SK-N-SH treated with all-trans-retinoic acid at 6 μM for 48 hours (cell line): ENCODE data around the gene SREBF1.
A peak's percentile ranks its signal among the peaks of the same experiment; 100 is the strongest.

Experiments
- ATAC-seq: fragments of 200-7000 bp; cut with Tn5 transposase; 3 replicates; pipeline ENCODE4 v1.9.1; 2020; ENCODE audit warnings: mild to moderate bottlenecking, moderate library complexity
- ARNTL ChIP-seq: fragments of 450-650 bp; formaldehyde crosslinking; IDR thresholded peaks from 2 replicates; pipeline ENCODE4 v1.5.0; 2020; ENCODE audit warnings: low read depth, mild to moderate bottlenecking, moderate library complexity, borderline replicate concordance
- BACH2 ChIP-seq: fragments of 250-450 bp; sonication (Bioruptor Pico); IDR thresholded peaks from 2 replicates; pipeline ENCODE4 v1.9.0; 2021; ENCODE audit warnings: mild to moderate bottlenecking, borderline replicate concordance
- ESRRG ChIP-seq: fragments of 250-450 bp; sonication (Bioruptor Pico); IDR thresholded peaks from 2 replicates; pipeline ENCODE4 v1.6.1; 2021; ENCODE audit warnings: mild to moderate bottlenecking
- GLIS3 ChIP-seq: fragments of 250-450 bp; sonication (Bioruptor Pico); IDR thresholded peaks from 2 replicates; pipeline ENCODE4 v1.5.0; 2020; ENCODE audit warnings: mild to moderate bottlenecking, moderate library complexity
- ISL1 ChIP-seq: fragments of 250-450 bp; sonication (Bioruptor Pico); IDR thresholded peaks from 2 replicates; pipeline ENCODE4 v2.1.2; 2022; ENCODE audit warnings: mild to moderate bottlenecking, moderate library complexity
- PPARA ChIP-seq: fragments of 250-450 bp; sonication (Bioruptor Pico); IDR thresholded peaks from 2 replicates; pipeline ENCODE4 v1.5.0; 2020; ENCODE audit warnings: mild to moderate bottlenecking, borderline replicate concordance
- SNAI2 ChIP-seq: fragments of 250-450 bp; sonication (Bioruptor Pico); IDR thresholded peaks from 2 replicates; pipeline ENCODE4 v1.5.0; 2020; ENCODE audit warnings: mild to moderate bottlenecking, moderate library complexity
- TCF4 ChIP-seq: fragments of 250-450 bp; sonication (Bioruptor Pico); IDR thresholded peaks from 2 replicates; pipeline ENCODE4 v1.8.0; 2021; ENCODE audit warnings: mild to moderate bottlenecking, moderate library complexity, borderline replicate concordance
- TOX ChIP-seq: fragments of 250-450 bp; sonication (Bioruptor Pico); IDR thresholded peaks from 2 replicates; pipeline ENCODE4 v1.8.0; 2021; ENCODE audit warnings: mild to moderate bottlenecking, moderate library complexity, borderline replicate concordance
- ZC3H10 ChIP-seq: fragments of 250-450 bp; sonication (Bioruptor Pico); IDR thresholded peaks from 2 replicates; pipeline ENCODE4 v1.5.1; 2021; ENCODE audit warnings: mild to moderate bottlenecking, moderate library complexity
- ZFP3 ChIP-seq: fragments of 250-450 bp; sonication (Bioruptor Pico); IDR thresholded peaks from 2 replicates; pipeline ENCODE4 v1.5.0; 2020; ENCODE audit warnings: mild to moderate bottlenecking, moderate library complexity
- ZFP30 ChIP-seq: fragments of 450-650 bp; formaldehyde crosslinking; IDR thresholded peaks from 2 replicates; pipeline ENCODE4 v1.5.0; 2022; ENCODE audit warnings: mild to moderate bottlenecking, moderate library complexity
- ZNF565 ChIP-seq: fragments of 450-650 bp; formaldehyde crosslinking; conservative IDR thresholded peaks from 2 replicates; pipeline ENCODE4 v1.5.0; 2020; ENCODE audit warnings: low read depth, mild to moderate bottlenecking, moderate library complexity
- ZNF70 ChIP-seq: fragments of 450-650 bp; formaldehyde crosslinking; IDR thresholded peaks from 2 replicates; pipeline ENCODE4 v1.5.0; 2020; ENCODE audit warnings: mild to moderate bottlenecking, moderate library complexity
- TF ChIP-seq, protein P1 (sequence below): fragments of 250-450 bp; sonication (Bioruptor Pico); IDR thresholded peaks from 2 replicates; pipeline ENCODE4 v1.8.0; 2021; ENCODE audit warnings: low read depth, mild to moderate bottlenecking, moderate library complexity, borderline replicate concordance
- TF ChIP-seq, protein P2 (sequence below): fragments of 250-450 bp; sonication (Bioruptor Pico); IDR thresholded peaks from 2 replicates; pipeline ENCODE4 v1.5.1; 2021; ENCODE audit warnings: mild to moderate bottlenecking, moderate library complexity
- TF ChIP-seq, protein P3 (sequence below): fragments of 250-450 bp; sonication (Bioruptor Pico); IDR thresholded peaks from 2 replicates; pipeline ENCODE4 v1.5.0; 2020; ENCODE audit warnings: mild to moderate bottlenecking, moderate library complexity
- TF ChIP-seq, protein P4 (sequence below): fragments of 250-450 bp; sonication (Bioruptor Pico); IDR thresholded peaks from 2 replicates; pipeline ENCODE4 v1.8.0; 2020; ENCODE audit warnings: mild to moderate bottlenecking, moderate library complexity, borderline replicate concordance
- TF ChIP-seq, protein P5 (sequence below): fragments of 250-450 bp; sonication (Bioruptor Pico); IDR thresholded peaks from 2 replicates; pipeline ENCODE4 v1.5.1; 2020; ENCODE audit warnings: low read depth, mild to moderate bottlenecking, moderate library complexity

The SREBF1 gene

DNA sequence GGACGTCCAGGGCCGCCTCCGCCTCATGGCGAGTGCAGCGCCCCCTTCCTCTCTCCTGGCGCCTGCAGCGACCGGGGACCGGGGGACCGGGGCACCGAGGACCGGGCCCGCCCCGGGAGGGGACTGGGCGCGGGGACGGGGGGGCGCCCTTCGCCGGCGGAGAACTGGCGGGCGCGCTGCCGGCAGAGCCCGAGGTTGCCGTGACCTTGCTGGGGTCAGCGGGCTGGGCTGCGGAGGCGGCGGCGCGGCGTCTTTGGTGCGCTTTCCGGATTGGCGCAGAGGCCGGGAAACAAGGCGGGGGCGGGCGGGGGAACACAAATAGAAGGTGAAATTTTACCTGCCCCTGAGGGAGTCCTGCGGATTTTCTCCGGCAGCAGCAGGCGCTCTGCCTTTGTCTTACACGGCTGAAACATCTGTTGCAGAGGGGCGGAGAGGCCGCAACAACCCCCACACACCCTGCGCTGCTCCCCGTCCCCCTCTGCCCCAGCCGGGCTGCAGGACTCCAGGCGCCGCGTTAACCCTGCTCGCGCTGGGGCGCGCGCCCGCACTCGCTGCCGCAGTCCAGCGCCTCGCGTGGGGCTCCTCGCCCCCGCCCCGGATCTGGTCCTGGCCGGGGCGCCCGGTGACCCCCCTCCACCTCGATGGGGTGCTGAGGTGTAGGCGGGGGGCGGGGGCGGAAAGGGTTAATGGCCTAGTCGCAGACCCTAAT, 53.5 kb downstream of the SREBF1 start:
- TF ChIP-seq, protein P1, sequence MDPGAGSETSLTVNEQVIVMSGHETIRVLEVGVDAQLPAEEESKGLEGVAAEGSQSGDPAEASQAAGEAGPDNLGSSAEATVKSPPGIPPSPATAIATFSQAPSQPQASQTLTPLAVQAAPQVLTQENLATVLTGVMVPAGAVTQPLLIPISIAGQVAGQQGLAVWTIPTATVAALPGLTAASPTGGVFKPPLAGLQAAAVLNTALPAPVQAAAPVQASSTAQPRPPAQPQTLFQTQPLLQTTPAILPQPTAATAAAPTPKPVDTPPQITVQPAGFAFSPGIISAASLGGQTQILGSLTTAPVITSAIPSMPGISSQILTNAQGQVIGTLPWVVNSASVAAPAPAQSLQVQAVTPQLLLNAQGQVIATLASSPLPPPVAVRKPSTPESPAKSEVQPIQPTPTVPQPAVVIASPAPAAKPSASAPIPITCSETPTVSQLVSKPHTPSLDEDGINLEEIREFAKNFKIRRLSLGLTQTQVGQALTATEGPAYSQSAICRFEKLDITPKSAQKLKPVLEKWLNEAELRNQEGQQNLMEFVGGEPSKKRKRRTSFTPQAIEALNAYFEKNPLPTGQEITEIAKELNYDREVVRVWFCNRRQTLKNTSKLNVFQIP (CRISPR knock-in tag), result no peak
- TF ChIP-seq, protein P2, sequence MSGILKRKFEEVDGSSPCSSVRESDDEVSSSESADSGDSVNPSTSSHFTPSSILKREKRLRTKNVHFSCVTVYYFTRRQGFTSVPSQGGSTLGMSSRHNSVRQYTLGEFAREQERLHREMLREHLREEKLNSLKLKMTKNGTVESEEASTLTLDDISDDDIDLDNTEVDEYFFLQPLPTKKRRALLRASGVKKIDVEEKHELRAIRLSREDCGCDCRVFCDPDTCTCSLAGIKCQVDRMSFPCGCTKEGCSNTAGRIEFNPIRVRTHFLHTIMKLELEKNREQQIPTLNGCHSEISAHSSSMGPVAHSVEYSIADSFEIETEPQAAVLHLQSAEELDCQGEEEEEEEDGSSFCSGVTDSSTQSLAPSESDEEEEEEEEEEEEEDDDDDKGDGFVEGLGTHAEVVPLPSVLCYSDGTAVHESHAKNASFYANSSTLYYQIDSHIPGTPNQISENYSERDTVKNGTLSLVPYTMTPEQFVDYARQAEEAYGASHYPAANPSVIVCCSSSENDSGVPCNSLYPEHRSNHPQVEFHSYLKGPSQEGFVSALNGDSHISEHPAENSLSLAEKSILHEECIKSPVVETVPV (CRISPR knock-in tag), result no peak
- TF ChIP-seq ARNTL (CRISPR knock-in tag), result no peak
- TF ChIP-seq, protein P3, sequence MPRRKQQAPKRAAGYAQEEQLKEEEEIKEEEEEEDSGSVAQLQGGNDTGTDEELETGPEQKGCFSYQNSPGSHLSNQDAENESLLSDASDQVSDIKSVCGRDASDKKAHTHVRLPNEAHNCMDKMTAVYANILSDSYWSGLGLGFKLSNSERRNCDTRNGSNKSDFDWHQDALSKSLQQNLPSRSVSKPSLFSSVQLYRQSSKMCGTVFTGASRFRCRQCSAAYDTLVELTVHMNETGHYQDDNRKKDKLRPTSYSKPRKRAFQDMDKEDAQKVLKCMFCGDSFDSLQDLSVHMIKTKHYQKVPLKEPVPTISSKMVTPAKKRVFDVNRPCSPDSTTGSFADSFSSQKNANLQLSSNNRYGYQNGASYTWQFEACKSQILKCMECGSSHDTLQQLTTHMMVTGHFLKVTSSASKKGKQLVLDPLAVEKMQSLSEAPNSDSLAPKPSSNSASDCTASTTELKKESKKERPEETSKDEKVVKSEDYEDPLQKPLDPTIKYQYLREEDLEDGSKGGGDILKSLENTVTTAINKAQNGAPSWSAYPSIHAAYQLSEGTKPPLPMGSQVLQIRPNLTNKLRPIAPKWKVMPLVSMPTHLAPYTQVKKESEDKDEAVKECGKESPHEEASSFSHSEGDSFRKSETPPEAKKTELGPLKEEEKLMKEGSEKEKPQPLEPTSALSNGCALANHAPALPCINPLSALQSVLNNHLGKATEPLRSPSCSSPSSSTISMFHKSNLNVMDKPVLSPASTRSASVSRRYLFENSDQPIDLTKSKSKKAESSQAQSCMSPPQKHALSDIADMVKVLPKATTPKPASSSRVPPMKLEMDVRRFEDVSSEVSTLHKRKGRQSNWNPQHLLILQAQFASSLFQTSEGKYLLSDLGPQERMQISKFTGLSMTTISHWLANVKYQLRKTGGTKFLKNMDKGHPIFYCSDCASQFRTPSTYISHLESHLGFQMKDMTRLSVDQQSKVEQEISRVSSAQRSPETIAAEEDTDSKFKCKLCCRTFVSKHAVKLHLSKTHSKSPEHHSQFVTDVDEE, result no peak
- TF ChIP-seq, protein P4, sequence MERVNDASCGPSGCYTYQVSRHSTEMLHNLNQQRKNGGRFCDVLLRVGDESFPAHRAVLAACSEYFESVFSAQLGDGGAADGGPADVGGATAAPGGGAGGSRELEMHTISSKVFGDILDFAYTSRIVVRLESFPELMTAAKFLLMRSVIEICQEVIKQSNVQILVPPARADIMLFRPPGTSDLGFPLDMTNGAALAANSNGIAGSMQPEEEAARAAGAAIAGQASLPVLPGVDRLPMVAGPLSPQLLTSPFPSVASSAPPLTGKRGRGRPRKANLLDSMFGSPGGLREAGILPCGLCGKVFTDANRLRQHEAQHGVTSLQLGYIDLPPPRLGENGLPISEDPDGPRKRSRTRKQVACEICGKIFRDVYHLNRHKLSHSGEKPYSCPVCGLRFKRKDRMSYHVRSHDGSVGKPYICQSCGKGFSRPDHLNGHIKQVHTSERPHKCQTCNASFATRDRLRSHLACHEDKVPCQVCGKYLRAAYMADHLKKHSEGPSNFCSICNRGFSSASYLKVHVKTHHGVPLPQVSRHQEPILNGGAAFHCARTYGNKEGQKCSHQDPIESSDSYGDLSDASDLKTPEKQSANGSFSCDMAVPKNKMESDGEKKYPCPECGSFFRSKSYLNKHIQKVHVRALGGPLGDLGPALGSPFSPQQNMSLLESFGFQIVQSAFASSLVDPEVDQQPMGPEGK (CRISPR knock-in tag), result no peak
- no peak for TF ChIP-seq ZNF70 (CRISPR knock-in tag)
- TF ChIP-seq ISL1 (CRISPR knock-in tag), result no peak
- no peak for TF ChIP-seq GLIS3 (CRISPR knock-in tag)
- no peak for TF ChIP-seq ZFP30 (CRISPR knock-in tag)
- TF ChIP-seq TOX (CRISPR knock-in tag), result no peak
- no peak for TF ChIP-seq TCF4 (CRISPR knock-in tag)
- no peak for TF ChIP-seq PPARA (CRISPR knock-in tag)
- TF ChIP-seq ZNF565 (CRISPR knock-in tag), result no peak
- TF ChIP-seq, protein P5, sequence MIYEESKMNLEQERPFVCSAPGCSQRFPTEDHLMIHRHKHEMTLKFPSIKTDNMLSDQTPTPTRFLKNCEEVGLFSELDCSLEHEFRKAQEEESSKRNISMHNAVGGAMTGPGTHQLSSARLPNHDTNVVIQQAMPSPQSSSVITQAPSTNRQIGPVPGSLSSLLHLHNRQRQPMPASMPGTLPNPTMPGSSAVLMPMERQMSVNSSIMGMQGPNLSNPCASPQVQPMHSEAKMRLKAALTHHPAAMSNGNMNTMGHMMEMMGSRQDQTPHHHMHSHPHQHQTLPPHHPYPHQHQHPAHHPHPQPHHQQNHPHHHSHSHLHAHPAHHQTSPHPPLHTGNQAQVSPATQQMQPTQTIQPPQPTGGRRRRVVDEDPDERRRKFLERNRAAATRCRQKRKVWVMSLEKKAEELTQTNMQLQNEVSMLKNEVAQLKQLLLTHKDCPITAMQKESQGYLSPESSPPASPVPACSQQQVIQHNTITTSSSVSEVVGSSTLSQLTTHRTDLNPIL (CRISPR knock-in tag), result no peak
- TF ChIP-seq BACH2 (CRISPR knock-in tag), result no peak
- TF ChIP-seq, all 23 proteins: peak for 0
- peak; percentile 10; the same call in 2 of the 3 replicates for ATAC-seq

DNA sequence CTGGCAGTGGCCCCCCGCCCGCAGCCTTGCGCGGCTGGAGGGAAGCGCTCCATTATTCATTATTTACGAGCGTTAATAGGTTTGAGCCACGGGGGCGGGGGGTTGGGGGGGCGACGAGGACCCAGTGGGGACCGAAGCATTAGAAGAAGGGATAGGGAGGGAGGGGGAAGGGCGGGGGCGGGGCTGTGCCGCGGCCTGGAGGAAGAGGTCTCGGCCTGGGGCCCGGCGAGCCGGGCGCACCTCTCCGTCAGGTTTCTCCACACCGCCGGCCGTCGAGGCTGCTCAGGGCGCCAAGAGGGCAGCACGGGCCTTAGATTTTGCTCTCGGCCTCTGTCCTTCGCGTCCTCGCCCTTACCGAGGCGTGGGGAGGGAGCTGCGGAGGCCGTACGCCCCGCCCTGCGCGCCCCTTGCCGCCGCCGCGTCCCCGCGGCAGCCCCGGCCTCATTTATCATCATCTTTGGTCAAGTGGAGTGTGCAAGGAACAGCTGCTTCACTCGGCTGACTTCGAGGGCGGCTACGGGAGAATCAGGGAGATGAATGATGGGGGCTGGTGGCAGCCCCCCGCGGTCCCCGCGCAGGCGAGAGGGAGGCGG, 54.2 kb downstream of the SREBF1 start:
- no peak for ATAC-seq
- TF ChIP-seq ARNTL (CRISPR knock-in tag), result no peak
- no peak for TF ChIP-seq BACH2 (CRISPR knock-in tag)
- TF ChIP-seq SNAI2, result no peak
- no peak for TF ChIP-seq PPARA (CRISPR knock-in tag)
- no peak for TF ChIP-seq TOX (CRISPR knock-in tag)
- TF ChIP-seq, protein P5 (CRISPR knock-in tag), result no peak
- TF ChIP-seq ESRRG (CRISPR knock-in tag), result no peak
- TF ChIP-seq ZC3H10 (CRISPR knock-in tag), result no peak
- TF ChIP-seq, protein P4 (CRISPR knock-in tag), result no peak
- TF ChIP-seq GLIS3 (CRISPR knock-in tag), result no peak
- TF ChIP-seq ZFP3 (CRISPR knock-in tag), result no peak
- no peak for TF ChIP-seq ZFP30 (CRISPR knock-in tag)
